ENCODE results near the gene VPS18.
A peak's percentile ranks its signal among the peaks of the same experiment; 100 is the strongest.

VPS18 gene, protein sequence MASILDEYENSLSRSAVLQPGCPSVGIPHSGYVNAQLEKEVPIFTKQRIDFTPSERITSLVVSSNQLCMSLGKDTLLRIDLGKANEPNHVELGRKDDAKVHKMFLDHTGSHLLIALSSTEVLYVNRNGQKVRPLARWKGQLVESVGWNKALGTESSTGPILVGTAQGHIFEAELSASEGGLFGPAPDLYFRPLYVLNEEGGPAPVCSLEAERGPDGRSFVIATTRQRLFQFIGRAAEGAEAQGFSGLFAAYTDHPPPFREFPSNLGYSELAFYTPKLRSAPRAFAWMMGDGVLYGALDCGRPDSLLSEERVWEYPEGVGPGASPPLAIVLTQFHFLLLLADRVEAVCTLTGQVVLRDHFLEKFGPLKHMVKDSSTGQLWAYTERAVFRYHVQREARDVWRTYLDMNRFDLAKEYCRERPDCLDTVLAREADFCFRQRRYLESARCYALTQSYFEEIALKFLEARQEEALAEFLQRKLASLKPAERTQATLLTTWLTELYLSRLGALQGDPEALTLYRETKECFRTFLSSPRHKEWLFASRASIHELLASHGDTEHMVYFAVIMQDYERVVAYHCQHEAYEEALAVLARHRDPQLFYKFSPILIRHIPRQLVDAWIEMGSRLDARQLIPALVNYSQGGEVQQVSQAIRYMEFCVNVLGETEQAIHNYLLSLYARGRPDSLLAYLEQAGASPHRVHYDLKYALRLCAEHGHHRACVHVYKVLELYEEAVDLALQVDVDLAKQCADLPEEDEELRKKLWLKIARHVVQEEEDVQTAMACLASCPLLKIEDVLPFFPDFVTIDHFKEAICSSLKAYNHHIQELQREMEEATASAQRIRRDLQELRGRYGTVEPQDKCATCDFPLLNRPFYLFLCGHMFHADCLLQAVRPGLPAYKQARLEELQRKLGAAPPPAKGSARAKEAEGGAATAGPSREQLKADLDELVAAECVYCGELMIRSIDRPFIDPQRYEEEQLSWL

DNA sequence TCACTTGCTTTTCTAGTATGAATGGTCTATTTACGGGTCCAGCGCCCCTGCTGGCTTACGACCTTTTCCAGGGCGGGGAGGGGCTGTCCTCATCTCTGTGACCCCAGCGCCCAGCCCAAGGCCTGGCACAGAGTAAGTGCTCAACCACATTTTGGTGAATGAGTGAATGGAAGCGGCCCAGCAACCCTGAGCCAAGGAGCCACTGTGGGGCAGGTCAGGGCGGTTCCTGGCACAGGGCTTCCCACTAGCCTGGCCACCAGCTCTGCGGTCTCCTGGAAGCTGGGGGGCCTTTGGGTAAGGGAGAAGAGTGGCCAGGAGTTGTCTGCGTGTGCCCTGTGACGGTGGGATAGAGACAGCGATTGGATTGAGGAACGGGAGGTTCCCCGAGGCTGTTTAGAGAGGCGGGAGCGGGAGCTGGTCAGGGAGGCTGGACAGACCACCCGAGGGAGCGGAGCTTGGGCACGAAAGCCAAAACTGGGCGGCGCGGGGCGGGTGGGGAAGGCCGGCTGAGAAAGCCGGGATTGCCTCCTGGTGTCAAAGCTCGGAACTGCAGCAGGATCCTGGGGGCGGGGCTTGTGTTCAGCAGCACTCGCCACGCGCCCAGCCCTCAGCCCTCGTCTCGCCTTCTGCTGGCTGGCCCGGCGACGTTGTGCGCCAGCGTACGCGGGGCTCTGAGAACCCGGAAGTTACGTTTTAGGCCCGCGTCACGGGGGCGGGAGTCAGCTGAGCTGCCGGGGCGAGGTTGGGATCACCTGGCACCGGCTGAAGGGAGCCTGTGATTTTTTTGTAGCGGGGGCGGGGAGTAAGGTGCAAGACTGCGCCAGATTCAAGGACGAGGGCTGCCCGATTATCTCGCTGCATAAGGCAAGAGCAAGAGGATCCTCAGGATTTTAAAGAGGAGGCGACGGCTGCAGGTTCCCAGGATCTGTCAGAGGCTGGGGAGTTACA is at the start of gene VPS18:
Gene VPS18, plus strand, starts transcription at position 718 of the 948 bp plus-strand sequence. CDS start 319 bp downstream, outside the sequence.
- in situ Hi-C loops (cut with HindIII; ENCODE audit: low sequenced_read_pairs) = no loop called here
- TF ChIP-seq, protein P1, sequence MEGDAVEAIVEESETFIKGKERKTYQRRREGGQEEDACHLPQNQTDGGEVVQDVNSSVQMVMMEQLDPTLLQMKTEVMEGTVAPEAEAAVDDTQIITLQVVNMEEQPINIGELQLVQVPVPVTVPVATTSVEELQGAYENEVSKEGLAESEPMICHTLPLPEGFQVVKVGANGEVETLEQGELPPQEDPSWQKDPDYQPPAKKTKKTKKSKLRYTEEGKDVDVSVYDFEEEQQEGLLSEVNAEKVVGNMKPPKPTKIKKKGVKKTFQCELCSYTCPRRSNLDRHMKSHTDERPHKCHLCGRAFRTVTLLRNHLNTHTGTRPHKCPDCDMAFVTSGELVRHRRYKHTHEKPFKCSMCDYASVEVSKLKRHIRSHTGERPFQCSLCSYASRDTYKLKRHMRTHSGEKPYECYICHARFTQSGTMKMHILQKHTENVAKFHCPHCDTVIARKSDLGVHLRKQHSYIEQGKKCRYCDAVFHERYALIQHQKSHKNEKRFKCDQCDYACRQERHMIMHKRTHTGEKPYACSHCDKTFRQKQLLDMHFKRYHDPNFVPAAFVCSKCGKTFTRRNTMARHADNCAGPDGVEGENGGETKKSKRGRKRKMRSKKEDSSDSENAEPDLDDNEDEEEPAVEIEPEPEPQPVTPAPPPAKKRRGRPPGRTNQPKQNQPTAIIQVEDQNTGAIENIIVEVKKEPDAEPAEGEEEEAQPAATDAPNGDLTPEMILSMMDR (IDR thresholded peaks at IDR 0.05; ENCODE audit: low read depth, low read length, missing control alignments) = peak; percentile 78
- peak; percentile 95 for DNase-seq (ENCODE audit: low read depth)
- H3K4me3 ChIP-seq (ENCODE audit: low read depth, low read length) = peak within 1 kb of the TSS; percentile 97

DNA sequence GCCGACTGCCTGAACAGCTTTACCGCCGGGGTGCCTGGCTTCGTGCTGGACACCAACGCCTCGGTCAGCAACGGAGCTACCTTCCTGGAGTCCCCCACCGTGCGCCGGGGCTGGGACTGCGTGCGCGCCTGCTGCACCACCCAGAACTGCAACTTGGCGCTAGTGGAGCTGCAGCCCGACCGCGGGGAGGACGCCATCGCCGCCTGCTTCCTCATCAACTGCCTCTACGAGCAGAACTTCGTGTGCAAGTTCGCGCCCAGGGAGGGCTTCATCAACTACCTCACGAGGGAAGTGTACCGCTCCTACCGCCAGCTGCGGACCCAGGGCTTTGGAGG is 49.6 kb upstream of the VPS18 start:
- in situ Hi-C loops (cut with HindIII; ENCODE audit: low sequenced_read_pairs) = no loop called here

DNA sequence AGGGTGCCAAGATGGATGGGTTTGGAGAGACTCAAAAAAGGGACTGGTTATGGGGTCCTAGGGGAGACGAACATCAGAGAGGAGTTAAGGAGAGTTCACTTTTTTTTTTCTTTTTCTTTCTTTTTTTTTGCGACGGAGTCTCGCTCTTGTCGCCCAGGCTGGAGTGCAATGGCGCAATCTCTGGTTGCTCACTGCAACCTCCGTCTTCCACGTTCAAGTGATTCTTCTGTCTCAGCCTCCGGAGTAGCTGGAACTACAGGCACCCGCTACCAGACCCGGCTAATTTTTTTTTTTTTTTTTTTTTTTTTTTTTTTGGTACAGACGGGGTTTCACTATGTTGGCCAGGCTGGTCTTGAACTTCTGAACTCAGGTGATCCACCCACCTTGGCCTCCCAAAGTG is 49.2 kb upstream of the VPS18 start:
- TF ChIP-seq, protein P1 (IDR thresholded peaks at IDR 0.05; ENCODE audit: low read depth, low read length, missing control alignments) = no peak
- in situ Hi-C loops (cut with HindIII; ENCODE audit: low sequenced_read_pairs) = no loop called here
- DNase-seq (ENCODE audit: low read depth) = no peak
- peak overlapping the region; percentile 38 for H3K4me3 ChIP-seq (ENCODE audit: low read depth, low read length)

More for the DNA sequence above, 49.6 kb upstream of the VPS18 start:
- TF ChIP-seq, protein P1 (IDR thresholded peaks at IDR 0.05; ENCODE audit: low read depth, low read length, missing control alignments) = no peak
- peak overlapping the region; percentile 38 for H3K4me3 ChIP-seq (ENCODE audit: low read depth, low read length)
- no peak for DNase-seq (ENCODE audit: low read depth)

DNA sequence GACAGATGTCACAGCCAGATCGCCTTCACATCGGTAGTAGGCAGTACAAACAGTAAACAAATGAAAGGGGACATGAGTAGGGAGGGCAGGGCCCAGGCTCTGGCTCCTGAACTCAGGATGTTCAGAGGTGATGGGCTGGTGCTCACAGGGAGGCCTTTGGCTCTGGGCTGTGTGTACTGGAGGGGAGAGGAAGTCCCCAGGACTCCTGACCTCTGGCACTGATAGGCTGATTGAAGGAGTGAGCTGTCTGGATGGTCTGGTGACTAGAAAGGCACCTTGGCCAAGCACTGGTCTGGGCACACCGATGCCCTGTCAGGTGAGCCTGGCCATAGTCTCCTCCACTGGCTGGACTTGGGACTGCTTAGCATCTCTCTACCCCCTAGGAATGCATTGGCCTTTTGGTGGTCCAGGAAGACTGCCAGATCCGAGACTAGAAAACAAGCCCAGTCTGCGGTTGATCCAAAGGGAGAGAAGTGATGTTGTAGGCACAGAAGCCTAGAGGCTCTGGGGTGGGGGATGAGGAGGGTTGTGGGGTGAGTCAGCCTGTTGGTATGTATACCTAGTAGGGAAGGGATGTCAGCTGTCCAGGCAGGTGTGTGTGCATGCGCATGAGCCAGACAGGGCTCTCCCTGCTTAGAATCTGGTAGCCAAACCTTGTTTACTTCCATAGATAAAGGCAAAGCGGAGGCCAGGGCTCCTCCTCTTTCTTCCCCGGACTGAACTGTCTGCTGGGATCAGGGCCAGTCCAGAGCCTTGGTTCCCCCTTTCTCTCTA is 48.6 kb upstream of the VPS18 start:
- in situ Hi-C loops (cut with HindIII; ENCODE audit: low sequenced_read_pairs) = no loop called here
- TF ChIP-seq, protein P1 (IDR thresholded peaks at IDR 0.05; ENCODE audit: low read depth, low read length, missing control alignments) = no peak
- H3K4me3 ChIP-seq (ENCODE audit: low read depth, low read length) = no peak overlapping the region

DNA sequence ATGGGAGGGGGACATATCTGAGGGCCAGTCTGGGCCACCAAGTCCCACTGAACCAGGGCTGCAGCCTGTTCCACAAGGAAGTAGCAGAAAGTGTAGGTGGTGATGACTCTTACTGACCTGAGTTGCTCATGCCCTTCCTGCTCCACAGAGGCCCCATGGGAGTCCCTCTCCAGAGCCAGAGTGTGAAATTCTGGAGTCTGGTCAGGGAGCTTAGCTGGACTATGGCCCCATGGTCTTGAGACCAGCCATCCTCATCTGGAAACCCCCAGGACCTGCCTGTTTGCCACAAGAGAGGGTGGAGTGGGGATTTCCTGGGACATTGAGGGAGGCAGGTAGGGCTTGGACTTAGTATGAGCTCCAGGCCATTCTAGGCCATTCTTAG is 47.4 kb upstream of the VPS18 start:
- DNase-seq (ENCODE audit: low read depth) = no peak
- no peak overlapping the region for H3K4me3 ChIP-seq (ENCODE audit: low read depth, low read length)
- in situ Hi-C loops (cut with HindIII; ENCODE audit: low sequenced_read_pairs) = no loop called here
- TF ChIP-seq, protein P1 (IDR thresholded peaks at IDR 0.05; ENCODE audit: low read depth, low read length, missing control alignments) = no peak

More for the DNA sequence above, 48.6 kb upstream of the VPS18 start:
- no peak for DNase-seq (ENCODE audit: low read depth)

All from astrocyte of the cerebellum (primary cell).